AG20443 (cell line): ENCODE measurements around the gene FHIT.
A peak's percentile ranks its signal among the peaks of the same experiment; 100 is the strongest.
"Not testable (repeated sequence)": the region's sequence is repeated elsewhere in the genome, so short reads cannot be mapped to it uniquely, and the experiment has no call there.

ENCODE experiments used
- DNase-seq: peaks from one replicate; pipeline ENCODE4 v3.0.0; 2012; ENCODE audit warnings: low spot score, mixed read lengths

FHIT gene

DNA sequence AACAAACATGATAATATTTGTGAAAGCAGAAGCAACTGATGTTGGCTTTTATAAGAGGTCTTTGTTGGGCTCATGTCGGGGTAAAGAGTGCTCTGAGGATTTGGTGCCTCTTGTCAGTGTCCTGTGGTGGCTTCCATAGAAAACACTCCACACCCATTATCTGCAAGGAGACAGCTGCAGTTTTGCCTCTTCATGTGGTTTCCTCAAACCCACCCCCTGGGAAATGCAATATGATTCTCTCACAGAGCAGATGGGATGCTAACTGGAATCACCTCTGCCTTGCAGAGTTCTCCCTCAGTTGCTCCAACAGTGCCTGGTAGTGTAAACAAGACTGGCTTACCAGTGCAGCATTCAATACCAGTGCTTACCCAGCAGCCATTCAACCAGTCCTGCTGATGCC is 1430.0 kb downstream of the FHIT start:
- no peak for DNase-seq

DNA sequence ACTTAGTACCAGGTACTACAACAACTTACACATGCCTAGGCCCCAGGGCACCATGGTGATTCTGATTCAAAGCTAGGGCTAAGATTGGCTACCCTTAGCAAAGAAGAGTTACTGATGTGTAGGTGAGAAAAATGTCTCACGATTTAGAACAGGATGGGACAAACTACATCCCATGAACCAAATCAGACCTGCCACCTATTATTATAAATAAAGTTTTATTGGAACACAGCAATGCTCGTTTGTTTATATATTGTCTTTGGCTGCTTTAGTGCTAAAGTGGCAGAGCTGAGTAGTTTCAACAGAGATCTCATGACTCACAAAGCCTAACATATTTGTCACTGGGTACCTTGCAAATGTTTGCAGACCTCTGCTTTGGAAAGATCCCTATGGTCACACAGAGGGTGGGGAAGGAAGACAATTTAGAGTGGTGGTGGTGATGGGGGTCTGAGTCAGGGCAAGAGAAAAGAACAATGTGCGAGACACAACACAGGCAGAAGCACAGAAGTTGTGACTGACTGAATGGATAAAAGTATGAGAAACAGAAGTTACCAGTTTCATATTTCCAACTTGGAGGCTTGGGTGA is 1430.8 kb downstream of the FHIT start:
- no peak for DNase-seq

DNA sequence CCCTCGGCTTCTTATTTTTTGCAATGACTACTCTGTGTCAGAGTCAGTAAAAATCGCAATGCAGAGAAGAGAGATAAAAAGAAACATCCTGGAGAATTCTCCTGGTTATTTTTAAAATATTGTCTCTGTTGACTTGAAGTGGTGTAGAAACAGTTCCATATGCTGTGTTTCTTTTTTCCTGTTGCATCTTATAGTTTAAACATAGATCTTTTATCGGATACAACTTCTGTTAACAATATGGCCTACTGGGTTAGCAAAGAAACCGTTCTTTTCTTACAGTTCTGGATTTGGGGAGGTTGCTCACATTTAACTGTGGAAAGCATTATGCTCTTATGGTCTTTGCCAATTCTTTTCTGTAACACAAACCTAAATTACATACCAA is 1432.3 kb downstream of the FHIT start:
- DNase-seq: no peak

DNA sequence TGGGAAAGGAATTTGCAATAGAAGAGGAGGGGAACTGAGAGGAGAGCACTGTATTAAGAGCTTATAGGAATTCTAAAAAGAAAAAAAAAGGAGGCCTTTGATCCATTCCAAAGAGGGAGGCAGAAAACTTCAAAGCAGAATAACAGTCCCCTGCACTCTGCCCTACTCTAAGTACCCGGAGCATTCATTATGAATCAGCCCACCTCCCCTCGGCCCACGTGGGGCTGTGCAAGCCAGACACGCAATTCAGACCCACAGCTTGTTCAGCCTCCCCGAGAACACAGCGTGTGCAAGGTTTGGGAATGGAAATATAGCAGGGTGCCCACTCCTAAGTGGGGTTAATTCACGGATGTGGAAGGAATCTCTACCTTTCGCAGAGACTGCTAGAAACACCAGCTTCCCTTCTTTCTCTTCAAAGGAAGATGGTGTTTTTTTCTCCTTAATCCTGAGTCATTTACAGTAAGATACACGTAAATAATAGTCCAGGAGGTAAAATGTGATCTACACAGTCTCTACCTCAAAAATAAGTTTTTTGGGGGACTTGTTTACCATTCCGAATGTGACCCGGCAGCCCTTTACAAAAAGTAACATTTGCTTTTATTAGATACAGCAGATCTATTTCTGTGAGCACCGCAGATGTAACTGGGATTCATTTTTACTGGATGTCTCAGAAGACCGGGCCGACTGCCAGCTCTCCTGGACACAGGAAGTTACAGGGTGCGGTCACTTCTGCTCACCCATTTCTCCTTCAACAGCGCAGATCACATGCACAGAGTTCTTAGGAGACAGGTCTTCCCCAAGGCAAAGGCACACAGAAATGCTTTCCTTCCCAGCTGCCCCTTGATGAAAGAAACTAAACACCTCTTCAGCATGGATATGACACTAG is 1433.0 kb downstream of the FHIT start:
- DNase-seq: peak; percentile 90

DNA sequence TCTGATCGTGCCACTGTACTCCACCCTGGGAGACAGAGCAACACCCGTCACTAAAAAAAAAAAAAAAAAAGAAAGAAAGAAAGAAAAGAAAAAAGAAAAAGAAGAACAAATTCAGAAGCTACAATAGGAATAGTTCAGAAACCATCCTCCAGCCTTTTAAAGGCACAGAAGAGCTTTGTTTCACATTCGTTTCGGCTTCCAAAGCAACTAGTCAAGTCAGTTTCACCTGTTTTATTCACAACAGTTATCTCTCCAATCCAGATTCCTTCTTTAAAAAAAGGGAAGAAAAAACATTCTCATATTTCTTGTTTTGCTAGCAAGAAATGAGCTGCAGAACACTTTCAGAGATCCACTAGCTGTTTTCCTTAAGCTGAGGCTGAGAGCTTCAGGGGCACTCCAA is 1433.7 kb downstream of the FHIT start:
- no peak for DNase-seq

DNA sequence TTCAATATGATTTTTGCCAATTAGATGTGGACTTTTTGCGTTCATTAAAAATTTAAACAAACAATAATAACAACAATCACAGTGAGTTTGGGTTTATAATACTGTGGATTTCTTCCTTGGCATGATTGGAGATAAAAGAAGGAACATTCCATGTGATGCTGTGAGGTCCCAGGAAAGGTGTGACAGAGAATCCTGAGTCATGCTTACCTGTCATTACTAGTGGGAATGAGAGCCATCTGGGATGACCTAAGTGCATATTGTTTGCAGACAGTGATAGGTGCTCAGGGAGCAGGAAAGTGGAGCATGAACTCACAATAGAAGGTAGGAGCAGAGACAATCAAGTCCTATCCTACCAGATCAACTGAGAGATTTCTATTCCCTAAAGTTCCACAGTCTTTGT is 1434.9 kb downstream of the FHIT start:
- no peak for DNase-seq

DNA sequence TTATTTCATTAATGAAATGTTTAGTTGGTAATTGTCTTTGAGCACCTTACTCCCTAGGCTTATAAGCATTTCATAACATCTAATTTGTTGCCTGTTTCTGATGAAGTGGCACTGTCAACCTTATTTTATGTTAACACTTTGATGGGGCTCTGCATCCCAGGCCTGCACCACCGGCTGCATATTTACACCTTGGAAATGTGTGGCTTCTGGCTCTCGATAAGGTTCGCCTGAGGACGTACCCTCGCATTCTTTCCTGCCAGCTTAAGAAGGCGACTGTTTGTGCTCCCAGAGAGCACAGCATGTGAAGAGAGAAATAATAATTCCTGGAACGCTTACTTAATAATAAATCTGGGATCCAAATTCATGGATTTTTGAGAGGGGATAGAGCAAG is 1438.1 kb downstream of the FHIT start:
- DNase-seq: no peak

DNA sequence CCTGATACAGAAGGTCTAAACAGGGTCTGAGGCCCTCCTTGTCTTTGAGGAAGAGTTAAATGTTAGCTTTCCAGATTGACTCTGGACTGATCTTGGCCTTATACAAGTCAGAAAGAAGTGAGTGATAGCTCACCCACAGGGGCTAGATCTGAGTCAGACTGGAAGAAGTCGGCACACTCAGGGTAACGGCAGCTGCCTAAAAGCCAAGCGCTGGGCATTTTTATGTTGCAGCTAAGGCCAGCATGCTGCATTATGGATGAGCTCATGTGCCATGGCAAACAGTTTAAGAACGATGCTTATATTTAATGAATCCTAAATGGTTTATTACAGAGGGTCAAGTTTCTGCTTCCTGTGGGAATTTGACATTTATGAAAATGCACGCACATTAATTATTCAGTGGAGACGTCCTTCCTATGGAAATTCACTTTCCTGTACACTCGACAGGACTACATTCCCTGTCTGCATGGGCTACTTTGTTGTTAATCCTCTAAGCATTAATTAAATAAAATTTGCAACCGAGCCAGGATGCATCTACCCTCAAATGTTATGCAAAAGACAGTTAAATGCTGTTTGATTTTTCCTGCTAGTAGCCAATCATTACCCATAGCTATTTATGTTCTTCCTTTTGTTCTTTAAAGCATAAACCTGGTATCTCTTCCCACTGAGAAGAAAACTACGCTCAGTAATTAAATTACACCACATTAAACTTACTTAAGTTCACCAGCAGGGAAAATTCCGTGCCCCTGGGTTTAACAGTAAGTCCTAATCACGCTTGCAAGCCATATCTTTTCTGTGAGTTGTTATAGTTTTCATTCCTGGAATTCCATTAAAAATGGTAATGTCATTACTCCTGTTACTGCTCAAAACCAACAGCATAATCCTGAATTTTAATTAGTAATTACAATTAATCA is 1438.8 kb downstream of the FHIT start:
- no peak for DNase-seq

DNA sequence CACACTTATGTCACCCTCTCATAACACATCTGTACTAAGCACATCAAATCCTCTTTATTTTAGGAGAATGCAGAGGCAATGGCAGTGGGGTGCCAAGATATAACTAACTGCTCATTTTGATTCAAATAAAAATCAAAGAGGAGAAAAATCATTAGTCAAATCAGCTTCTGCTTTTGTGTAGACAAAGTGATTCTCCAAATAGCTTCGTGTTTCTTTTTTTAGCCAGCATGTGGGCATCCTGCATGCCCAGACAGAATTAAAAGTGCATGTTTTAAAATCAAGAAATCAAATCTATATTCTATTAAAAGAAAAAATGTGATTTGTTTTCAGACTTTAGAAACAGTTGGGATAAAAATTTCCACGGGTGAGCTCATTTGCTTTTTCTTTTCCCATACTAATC is 1440.1 kb downstream of the FHIT start:
- no peak for DNase-seq

DNA sequence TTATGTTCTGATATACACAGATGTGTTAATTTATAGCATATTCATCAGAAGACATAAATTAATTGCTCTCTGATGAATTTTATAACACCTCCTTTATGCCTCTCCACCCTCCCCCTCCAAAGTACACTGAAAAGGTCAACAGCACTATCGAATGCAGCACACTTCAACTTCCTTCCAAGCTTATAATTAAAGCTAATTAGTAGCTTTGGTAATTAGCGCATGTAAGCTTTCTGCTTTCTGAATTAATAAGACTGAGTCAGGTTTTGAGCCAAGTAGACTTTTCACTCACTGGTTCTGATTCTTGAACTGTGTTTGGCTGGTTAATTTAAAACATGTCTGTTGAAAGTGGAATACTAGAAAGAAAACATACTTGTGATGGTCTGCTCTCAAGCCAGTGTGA is 1440.6 kb downstream of the FHIT start:
- no peak for DNase-seq

DNA sequence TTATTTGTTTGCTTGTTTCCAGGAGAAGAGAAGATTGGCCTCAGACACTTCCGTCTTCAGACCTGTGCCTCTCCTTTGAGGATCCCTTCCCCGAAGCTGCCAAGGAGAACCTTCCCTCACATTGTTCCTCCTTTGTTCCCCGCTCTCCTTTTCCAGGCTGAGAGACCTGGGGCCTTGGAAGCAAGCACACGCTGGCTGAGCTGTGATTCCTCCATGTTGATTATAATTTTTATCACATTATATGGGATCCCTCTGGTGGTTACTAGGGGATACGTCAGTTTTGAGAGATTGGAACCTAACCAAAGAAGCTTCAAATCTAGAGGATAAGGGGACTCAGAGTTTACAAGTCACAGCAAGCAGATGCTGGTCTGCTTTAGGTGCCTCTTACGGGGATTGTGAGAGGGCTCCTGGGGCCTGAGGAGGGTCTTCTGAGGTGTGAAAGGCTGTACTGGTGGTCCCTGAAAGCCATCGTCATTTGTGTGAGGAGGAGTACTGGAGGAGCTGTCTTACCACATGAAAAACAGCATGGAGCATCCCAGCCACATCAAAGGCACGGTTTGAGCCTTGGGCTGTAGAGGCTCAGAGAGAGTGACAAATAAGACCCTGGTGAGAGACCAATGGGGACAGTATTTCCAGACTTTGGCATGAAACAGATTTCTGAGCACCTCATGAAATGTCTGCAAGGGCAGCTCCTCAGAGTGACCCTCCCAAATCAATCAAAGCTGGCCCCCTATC is 1441.4 kb downstream of the FHIT start:
- peak; percentile 33 for DNase-seq

DNA sequence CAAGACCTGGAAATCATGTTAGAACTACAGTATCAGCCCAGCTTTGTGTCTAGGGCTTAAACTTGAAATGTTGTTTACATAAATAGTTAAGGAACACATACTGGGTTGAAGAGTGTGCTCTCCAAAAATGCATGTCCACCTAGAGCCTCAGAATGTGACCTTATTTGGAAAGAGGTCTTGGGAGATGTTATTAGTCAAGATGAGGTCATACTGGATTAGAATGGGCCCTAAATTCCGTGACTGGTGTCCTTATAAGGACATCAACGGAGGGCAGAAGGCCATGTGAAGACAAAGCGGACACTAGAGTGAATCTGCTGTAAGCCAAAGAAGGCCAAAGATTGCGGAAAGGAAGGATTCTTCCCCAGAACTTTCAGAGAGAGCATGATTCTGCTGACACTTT is 1442.2 kb downstream of the FHIT start:
- DNase-seq: peak; percentile 20

DNA sequence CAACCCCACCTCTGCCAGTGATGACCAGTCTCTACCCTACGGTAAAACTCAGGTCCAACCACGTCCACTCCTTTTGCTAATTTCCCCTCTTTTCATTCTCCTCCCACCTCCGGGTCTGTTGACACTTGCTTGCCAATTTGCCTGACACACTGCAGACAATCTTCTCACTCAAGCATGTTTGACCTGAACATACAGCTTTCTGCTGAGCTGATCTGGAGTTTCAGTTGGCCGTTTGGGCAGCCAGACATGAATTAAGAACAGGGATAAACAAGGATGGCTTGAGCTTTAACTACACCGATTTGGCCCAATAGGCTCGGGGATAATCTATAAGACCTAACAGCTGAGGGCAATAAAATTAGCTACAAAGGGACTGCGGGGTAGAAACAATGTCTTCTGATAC is 1442.8 kb downstream of the FHIT start:
- no peak for DNase-seq

DNA sequence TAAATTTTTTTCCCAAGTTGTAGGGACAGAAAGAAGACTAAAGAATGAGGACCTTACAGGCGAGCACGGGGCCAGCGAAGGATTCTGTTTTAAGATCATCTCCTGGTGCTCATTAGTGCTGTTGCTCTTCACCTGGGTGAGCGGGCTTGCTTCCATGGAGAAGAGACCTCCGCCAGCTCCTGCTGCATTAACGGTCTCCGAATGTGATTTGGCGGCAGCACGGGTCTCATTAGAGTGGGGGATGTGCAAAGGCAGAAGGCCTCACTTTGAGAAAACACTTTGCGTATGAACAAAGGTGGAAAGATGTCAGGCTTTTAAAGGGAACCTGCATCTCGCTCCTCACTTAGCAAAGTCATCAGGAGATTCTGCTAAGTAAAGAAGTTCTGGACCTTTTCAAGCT is 1448.0 kb downstream of the FHIT start:
- no peak for DNase-seq

DNA sequence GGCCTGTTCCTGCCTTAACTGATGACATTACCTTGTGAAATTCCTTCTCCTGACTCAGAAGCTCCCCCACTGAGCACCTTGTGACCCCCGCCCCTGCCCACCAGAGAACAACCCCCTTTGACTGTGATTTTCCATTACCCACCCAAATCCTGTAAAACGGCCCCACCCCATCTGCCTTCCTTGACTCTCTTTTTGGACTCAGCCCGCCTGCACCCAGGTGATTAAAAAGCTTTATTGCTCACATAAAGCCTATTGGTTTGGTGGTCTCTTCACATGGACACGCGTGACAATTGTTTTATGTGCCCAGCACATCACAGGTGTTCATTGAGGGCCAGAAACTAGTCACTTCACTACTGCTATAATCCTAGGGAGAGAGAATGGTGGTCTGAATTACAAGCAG is 1448.8 kb downstream of the FHIT start:
- not testable (repeated sequence) for DNase-seq

DNA sequence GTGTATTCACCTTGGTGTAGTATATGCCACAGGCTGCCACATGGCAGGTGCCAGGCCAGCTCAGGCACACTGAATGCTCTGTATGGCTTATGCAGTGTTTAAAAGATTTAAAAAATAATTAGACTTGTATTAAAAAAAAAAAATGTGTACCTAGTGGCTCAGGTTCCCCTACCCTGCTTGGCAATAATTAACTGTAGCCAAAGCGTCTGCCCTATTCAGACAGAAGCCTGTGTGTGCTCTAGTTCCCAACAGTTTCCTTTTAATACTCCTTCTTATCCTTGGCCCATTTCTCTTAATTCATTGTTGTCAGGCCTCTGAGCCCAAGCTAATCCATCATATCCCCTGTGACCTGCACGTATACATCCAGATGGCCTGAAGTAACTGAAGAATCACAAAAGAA is 1449.2 kb downstream of the FHIT start:
- DNase-seq: no peak

DNA sequence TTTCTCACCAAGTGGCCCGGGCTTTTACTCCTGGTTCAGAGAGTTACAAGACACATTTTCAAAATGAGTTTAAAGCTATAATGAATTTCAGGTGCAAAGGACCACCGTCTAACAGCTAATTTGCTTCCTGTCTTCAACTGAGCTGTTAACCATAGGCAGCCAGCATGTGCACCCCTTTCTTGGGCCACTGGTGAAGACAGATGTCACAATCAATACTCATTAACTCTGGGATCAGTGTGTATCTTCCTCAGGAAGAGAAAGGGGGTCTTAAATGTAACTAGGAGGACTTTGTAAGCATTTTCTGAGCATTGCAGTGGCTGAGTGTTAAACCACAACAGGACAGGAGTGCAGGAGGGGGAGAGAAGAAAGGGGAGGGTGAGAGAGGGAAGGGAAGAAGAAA is 1450.8 kb downstream of the FHIT start:
- no peak for DNase-seq

DNA sequence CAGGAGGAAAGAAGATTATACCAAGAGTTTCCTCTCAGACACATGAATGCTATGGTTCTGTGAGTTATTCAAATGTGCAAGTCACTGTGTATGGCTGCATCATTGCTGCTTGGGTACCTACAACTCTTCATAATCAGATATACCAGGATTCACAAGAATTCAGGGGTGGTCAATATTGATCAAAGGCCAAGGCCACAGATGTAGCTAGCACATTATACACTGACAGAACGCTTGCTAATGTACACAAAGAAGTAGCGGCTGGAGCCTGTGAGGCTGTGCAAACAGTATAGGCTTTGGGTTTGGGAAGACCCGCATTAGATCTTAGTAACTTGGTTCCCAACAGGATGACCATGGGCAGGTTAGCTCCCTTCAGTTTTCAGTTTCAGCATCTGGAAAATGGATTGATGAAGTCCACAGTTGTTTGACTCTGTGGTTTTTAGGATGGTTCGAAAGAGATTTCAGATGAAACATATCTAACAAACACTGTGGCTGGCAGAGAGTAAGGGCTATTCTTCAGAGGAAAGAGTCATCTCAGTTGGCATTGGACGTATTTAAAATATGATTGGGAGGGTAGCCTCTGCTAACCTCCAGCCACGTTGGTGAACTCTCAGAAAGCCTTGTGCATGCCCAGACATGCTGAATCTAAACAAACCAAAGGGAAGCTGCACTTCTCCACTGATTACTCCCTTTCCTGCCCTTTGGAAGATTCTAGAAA is 1452.7 kb downstream of the FHIT start:
- DNase-seq: no peak

DNA sequence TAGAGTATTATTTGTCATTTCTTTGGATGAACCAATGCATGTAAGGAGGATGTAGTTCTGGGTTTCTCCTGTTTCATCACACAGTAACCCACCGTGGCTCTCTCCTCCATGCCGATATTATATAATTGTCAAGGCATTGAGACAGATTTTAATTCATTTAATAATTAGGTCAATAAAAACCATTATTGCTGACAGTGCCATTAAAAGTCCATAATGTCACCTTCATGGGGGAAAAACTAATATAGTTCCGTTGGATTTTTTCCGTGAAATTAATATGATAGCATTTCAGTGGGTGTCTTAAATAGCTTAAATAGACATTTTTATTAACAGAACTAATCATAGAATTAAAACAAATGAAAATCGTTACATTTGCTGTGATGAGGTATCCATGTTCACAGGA is 1453.7 kb downstream of the FHIT start:
- DNase-seq: no peak

DNA sequence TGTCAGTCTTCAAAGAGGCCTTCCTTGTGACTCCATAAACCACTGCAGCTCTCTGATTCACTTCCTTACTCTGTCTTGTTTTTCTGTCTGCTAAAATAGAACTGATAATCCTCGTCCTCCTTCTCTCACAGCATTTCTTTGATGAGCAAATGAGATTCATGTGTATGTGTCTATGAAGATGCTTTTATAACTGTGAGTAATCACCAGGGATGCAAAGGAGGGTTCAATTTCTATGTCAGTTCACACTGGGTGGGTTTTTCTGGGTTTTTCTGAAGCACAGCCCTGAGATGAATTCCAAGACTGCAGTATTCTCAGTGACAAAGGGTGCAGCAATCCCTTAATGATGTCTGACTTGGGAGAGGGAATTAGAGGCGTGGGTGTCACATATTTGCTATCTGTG is 1454.8 kb downstream of the FHIT start:
- DNase-seq: peak; percentile 15

DNA sequence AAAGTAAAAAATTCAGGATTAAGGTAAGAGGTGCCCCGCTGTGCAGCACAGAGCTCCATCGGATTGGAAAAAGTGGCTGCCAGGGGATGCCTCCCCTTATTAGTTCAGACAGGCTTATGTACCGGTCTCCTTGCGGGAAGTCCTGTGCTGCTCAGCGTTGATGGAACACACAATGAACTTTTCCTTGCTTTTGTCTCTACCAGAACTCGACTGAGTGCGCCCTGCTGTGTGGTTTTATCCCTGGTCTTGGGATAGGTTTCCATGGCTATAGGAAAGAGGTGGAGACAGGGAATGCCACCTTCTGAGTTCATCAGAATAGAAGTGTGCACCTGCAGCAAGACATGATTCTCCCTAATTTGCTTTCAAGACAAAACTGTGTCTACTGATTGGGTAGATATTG is 1455.5 kb downstream of the FHIT start:
- DNase-seq: no peak

DNA sequence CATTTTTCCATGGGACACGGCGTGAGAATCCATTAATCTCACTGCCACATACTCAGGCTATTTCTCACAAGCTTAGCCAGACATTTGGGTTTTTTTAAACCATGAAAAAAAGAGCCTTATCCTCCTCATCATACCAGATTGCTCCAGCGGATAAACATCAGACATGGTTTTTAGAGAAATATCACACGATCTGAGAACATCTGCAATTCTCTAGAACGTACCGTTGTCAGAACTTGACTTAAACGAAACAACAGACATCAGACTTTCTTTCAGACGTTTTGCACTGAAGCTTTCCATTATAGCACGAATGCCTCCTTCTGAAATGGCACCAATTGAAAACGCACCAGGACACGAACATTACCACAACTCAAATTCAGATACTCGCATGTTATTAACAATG is 1457.3 kb downstream of the FHIT start:
- no peak for DNase-seq
